ENCODE measurements around the gene TUFT1. TPM values are rescaled to one million over a fixed set of nuclear protein-coding genes. Genes with fewer than 3 reads are reported as not detected.
A peak's percentile ranks its signal among the peaks of the same experiment; 100 is the strongest.

TUFT1 gene
- total and polyA plus RNA-seq, 2 of the 13 experiments (the other 11 are each of a cell fraction or from before 2014, with no cell fraction given), result 6.4 to 7.3 TPM

GRCh38 chr1:151547119-151547899 lies 7.2 kb downstream of the TUFT1 start (continued):
- peak; percentile 94 for TF ChIP-seq ARID4A (CRISPR knock-in tag; IDR thresholded peaks at IDR 0.05; ENCODE audit: borderline replicate concordance)
- TF ChIP-seq ZNF792 (CRISPR knock-in tag; IDR thresholded peaks at IDR 0.05), result peak; percentile 61; the same call in 1 of the 2 replicates
- TF ChIP-seq USF2 (IDR thresholded peaks at IDR 0.05; ENCODE audit: low read depth, low read length), result 0 out of 2 replicates have a peak, but pooled peaks have one; percentile 26
- TF ChIP-seq USF2 (CRISPR knock-in tag; IDR thresholded peaks at IDR 0.05; ENCODE audit: borderline replicate concordance), result no peak
- peak; percentile 21; the same call in 1 of the 2 replicates for TF ChIP-seq NFYB (CRISPR knock-in tag; IDR thresholded peaks at IDR 0.05)
- TF ChIP-seq MED1 (CRISPR knock-in tag; IDR thresholded peaks at IDR 0.05), result peak; percentile 78
- TF ChIP-seq, protein P1, sequence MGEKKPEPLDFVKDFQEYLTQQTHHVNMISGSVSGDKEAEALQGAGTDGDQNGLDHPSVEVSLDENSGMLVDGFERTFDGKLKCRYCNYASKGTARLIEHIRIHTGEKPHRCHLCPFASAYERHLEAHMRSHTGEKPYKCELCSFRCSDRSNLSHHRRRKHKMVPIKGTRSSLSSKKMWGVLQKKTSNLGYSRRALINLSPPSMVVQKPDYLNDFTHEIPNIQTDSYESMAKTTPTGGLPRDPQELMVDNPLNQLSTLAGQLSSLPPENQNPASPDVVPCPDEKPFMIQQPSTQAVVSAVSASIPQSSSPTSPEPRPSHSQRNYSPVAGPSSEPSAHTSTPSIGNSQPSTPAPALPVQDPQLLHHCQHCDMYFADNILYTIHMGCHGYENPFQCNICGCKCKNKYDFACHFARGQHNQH (CRISPR knock-in tag; IDR thresholded peaks at IDR 0.05), result peak; percentile 58; the same call in 1 of the 2 replicates
- TF ChIP-seq, protein P2, sequence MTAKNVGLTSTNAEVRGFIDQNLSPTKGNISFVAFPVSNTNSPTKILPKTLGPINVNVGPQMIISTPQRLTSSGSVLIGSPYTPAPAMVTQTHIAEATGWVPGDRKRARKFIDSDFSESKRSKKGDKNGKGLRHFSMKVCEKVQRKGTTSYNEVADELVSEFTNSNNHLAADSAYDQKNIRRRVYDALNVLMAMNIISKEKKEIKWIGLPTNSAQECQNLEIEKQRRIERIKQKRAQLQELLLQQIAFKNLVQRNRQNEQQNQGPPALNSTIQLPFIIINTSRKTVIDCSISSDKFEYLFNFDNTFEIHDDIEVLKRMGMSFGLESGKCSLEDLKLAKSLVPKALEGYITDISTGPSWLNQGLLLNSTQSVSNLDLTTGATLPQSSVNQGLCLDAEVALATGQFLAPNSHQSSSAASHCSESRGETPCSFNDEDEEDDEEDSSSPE (CRISPR knock-in tag; IDR thresholded peaks at IDR 0.05), result peak; percentile 58; the same call in 1 of the 2 replicates
- peak; percentile 93 for TF ChIP-seq DMAP1 (CRISPR knock-in tag; IDR thresholded peaks at IDR 0.05)
- TF ChIP-seq, protein P3, sequence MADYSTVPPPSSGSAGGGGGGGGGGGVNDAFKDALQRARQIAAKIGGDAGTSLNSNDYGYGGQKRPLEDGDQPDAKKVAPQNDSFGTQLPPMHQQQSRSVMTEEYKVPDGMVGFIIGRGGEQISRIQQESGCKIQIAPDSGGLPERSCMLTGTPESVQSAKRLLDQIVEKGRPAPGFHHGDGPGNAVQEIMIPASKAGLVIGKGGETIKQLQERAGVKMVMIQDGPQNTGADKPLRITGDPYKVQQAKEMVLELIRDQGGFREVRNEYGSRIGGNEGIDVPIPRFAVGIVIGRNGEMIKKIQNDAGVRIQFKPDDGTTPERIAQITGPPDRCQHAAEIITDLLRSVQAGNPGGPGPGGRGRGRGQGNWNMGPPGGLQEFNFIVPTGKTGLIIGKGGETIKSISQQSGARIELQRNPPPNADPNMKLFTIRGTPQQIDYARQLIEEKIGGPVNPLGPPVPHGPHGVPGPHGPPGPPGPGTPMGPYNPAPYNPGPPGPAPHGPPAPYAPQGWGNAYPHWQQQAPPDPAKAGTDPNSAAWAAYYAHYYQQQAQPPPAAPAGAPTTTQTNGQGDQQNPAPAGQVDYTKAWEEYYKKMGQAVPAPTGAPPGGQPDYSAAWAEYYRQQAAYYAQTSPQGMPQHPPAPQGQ (CRISPR knock-in tag; IDR thresholded peaks at IDR 0.05; ENCODE audit: borderline replicate concordance), result no peak
- 0 out of 2 replicates have a peak, but pooled peaks have one; percentile 54 for TF ChIP-seq ZNF543 (CRISPR knock-in tag; IDR thresholded peaks at IDR 0.05)
- peak; percentile 79; the same call in 1 of the 2 replicates for TF ChIP-seq HMG20A (CRISPR knock-in tag; IDR thresholded peaks at IDR 0.05; ENCODE audit: borderline replicate concordance)
- TF ChIP-seq SALL1 (CRISPR knock-in tag; IDR thresholded peaks at IDR 0.05), result peak; percentile 95
- TF ChIP-seq SAFB2 (CRISPR knock-in tag; IDR thresholded peaks at IDR 0.05; ENCODE audit: borderline replicate concordance, low read depth), result no peak
